GM23248 (cell line): ENCODE results near the gene CACNA1B. TPM values are rescaled to one million over a fixed set of nuclear protein-coding genes. Genes with fewer than 3 reads are reported as not detected.

Source experiments
- DNase-seq: peaks from one replicate; pipeline ENCODE4 v3.0.0-alpha.2; 2015
- H2AFZ ChIP-seq: fragments of 200-600 bp; sonication (generic); 2 replicates; pipeline ENCODE4 v1.6.1; 2016; ENCODE audit warnings: antibody characterized with exemption
- H3F3A ChIP-seq: fragments of 200-600 bp; sonication (generic); 2 replicates; pipeline ENCODE4 v1.6.1; 2016; ENCODE audit warnings: mild to moderate bottlenecking, antibody characterized with exemption, mixed run types; ENCODE audit not compliant: insufficient read depth
- H3K27ac ChIP-seq: fragments of 200-600 bp; sonication (generic); 2 replicates; pipeline ENCODE4 v1.5.1; 2016; ENCODE audit warnings: mild to moderate bottlenecking
- H3K27me3 ChIP-seq: fragments of 200-600 bp; sonication (generic); replicated peaks from 2 replicates; pipeline ENCODE4 v1.6.1; 2016; ENCODE audit warnings: mild to moderate bottlenecking; ENCODE audit not compliant: insufficient read depth
- H3K36me3 ChIP-seq: fragments of 200-600 bp; sonication (generic); 2 replicates; pipeline ENCODE4 v1.6.1; 2016; ENCODE audit warnings: low read depth, mild to moderate bottlenecking
- H3K4me1 ChIP-seq: fragments of 200-600 bp; sonication (generic); 2 replicates; pipeline ENCODE4 v1.6.1; 2016; ENCODE audit warnings: mild to moderate bottlenecking; ENCODE audit not compliant: insufficient read depth
- H3K4me2 ChIP-seq: fragments of 200-600 bp; sonication (generic); one replicate; pipeline ENCODE4 v1.6.1; 2016; ENCODE audit warnings: mild to moderate bottlenecking; ENCODE audit not compliant: unreplicated experiment
- H3K4me3 ChIP-seq: fragments of 200-600 bp; sonication (generic); 2 replicates; pipeline ENCODE4 v1.5.1; 2016; ENCODE audit warnings: mild to moderate bottlenecking
- H3K79me2 ChIP-seq: fragments of 200-600 bp; sonication (generic); 2 replicates; pipeline ENCODE4 v1.6.1; 2016; ENCODE audit warnings: mild to moderate bottlenecking; ENCODE audit not compliant: insufficient read depth
- H3K9ac ChIP-seq: fragments of 200-600 bp; sonication (generic); 2 replicates; pipeline ENCODE4 v1.6.1; 2016; ENCODE audit warnings: mild to moderate bottlenecking
- H3K9me2 ChIP-seq: fragments of 200-600 bp; sonication (generic); 2 replicates; pipeline ENCODE4 v1.6.1; 2016; ENCODE audit warnings: mixed run types, mild to moderate bottlenecking, moderate library complexity; ENCODE audit not compliant: insufficient read depth
- H3K9me3 ChIP-seq: fragments of 200-600 bp; sonication (generic); one replicate; pipeline ENCODE4 v1.6.1; 2017; ENCODE audit warnings: low read depth
- H4K20me1 ChIP-seq: fragments of 200-600 bp; sonication (generic); 2 replicates; pipeline ENCODE4 v1.6.0; 2016; ENCODE audit not compliant: insufficient read depth
- EZH2 ChIP-seq: fragments of 200-600 bp; sonication (generic); IDR thresholded peaks from 2 replicates; pipeline ENCODE4 v1.6.1; 2018; ENCODE audit warnings: antibody characterized with exemption, mild to moderate bottlenecking; ENCODE audit not compliant: insufficient read depth, poor library complexity, severe bottlenecking
- EZH2phosphoT487 ChIP-seq: fragments of 200-600 bp; sonication (generic); IDR thresholded peaks from 2 replicates; pipeline ENCODE4 v1.6.1; 2018; ENCODE audit warnings: antibody characterized with exemption, moderate library complexity, mild to moderate bottlenecking, low read depth; ENCODE audit not compliant: insufficient read depth
- WGBS, 2 experiments: methylation state at CpG; one replicate each; pipeline ENCODE4 v1.1.6; 2015 to 2017; ENCODE audit warnings: low lambda C conversion rate in 2 of 2, low coverage in 1 of 2; ENCODE audit errors: missing lambda C conversion rate in 2 of 2; 5-methylcytosine and 5-hydroxymethylcytosine counted together
- in situ Hi-C: fragments of 300-500 bp; cut with MboI; formaldehyde crosslinking; loops from 2 replicates; pipeline ENCODE4 v1.15.0; 2020
- polyA plus RNA-seq: library from polyadenylated mRNA; unstranded; fragments of >200 nt; fragmentation: Nextera tagmentation; extraction: Ambion mirVana; gene quantifications from 2 replicates; pipeline ENCODE4 v1.2.1, GENCODE V29; 2016
- total RNA-seq: library from RNA; depleted of rRNA; stranded (reverse); fragments of >200 nt; shearing (Covaris generic); gene quantifications from 2 replicates; pipeline ENCODE4 v1.2.3, GENCODE V29; 2014

CACNA1B gene
- total and polyA plus RNA-seq, 2 experiments from 2014 or later: not detected

DNA sequence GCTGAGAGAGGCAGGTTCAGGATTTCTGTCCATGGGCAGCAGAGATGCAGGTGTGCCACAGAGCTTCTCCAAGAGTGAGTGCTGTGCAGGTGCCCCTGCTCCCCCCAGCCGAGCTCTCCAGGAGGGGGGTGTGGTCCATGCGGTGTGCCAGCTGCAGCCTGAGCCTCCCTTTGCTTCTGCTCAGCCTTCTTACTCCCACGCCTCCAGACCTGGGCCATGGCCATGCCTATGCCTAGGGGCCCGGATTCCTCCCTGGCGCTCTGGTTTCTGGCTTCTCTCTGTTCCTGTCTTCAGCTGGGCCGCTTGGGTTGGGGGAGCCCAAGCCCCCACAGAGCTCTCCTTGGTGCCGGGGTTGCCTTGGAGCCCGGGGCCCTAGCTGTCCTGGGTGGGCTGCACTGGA lies 133.3 kb downstream of the CACNA1B start:
- Histone ChIP-seq H3K9ac (no peak overlapping the region), H3K27ac (no peak overlapping the region), H3K4me2 (no peak overlapping the region), H3K4me3 (no peak overlapping the region), H2AFZ (no peak overlapping the region), H3K79me2 (no peaks in the 10 kb centered on the region), H3F3A (no peaks in the 10 kb centered on the region), H3K4me1 (no peaks in the 10 kb centered on the region), H4K20me1 (no peaks in the 10 kb centered on the region), H3K9me2 (no peaks in the 10 kb centered on the region), H3K9me3 (no peaks in the 10 kb centered on the region), H3K36me3 (no peaks in the 10 kb centered on the region), H3K27me3 (no peaks in the 10 kb centered on the region)
- no peak for DNase-seq
- TF ChIP-seq EZH2: no peak
- WGBS, 2 experiments: 20 to 27% methylated on average over 8 of the region's 8 CpGs
- in situ Hi-C loops: no loop called here

DNA sequence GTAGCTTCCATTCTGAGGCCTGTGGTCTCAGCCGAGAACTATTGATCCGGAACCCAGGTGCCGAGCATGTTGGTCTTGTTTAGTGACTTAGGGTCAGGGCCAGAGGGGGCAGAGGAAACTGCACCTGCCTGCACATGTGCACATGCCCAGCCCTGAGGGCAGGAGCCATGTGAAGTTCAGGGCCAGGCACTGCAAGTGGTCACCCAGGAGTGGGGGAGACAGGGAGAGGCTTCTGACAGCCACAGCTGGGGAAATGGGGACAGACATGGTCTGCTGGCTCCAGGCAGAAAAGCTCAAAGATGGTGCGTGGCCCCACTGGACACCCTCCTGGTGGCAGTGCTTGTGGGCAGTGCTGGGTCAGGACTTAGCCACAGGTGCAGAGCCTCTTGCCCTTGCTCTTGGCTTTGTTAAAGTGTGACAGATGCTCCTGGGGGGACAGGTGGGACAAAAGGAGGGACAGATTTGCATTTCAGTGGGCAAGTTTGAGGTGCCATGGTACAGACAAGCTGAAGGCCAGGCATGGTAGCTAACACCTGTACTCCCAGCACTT lies 134.4 kb downstream of the CACNA1B start:
- Histone ChIP-seq H3K4me2 (no peak overlapping the region), H3K9ac (no peak overlapping the region), H3F3A (no peaks in the 10 kb centered on the region), H3K79me2 (no peaks in the 10 kb centered on the region), H4K20me1 (no peaks in the 10 kb centered on the region), H3K9me3 (no peaks in the 10 kb centered on the region), H3K27ac (no peak overlapping the region), H3K4me3 (no peak overlapping the region), H2AFZ (no peak overlapping the region), H3K9me2 (no peaks in the 10 kb centered on the region), H3K27me3 (no peaks in the 10 kb centered on the region), H3K4me1 (no peaks in the 10 kb centered on the region), H3K36me3 (no peaks in the 10 kb centered on the region)
- WGBS, 2 experiments: 74 to 75% methylated on average over 4 of the region's 4 CpGs
- DNase-seq: no peak
- TF ChIP-seq EZH2: no peak
- no peak for TF ChIP-seq EZH2phosphoT487
- in situ Hi-C loops: no loop called here

DNA sequence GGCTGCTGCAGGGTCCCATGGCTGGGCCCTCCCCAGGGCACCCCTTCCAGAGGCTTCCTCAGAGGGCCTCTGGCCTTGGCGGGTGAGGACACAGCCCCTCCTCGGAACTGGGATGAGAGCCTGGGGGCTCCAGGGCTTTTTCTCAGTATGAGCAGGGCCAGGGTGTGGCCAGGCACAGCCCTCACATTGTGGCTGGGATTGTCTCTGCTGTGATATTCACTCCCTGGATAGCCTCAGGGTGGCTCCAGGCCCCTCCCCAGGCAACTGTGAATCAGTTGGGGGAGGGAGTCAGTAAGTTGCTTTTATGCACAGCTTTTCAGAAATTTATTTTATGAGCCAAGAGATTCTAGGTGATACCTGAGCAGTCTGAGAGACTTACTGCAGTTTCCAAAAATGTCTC lies 135.7 kb downstream of the CACNA1B start:
- Histone ChIP-seq H3K9me2 (no peaks in the 10 kb centered on the region), H3F3A (no peaks in the 10 kb centered on the region), H3K27ac (no peak overlapping the region), H3K27me3 (no peaks in the 10 kb centered on the region), H3K4me2 (no peak overlapping the region), H3K4me3 (no peak overlapping the region), H3K4me1 (no peaks in the 10 kb centered on the region), H3K79me2 (no peaks in the 10 kb centered on the region), H3K9ac (no peak overlapping the region), H3K9me3 (no peaks in the 10 kb centered on the region), H3K36me3 (no peaks in the 10 kb centered on the region), H4K20me1 (no peaks in the 10 kb centered on the region), H2AFZ (no peak overlapping the region)
- no peak for DNase-seq
- 17 to 23% methylated on average over 2 of the region's 2 CpGs for WGBS, 2 experiments
- no peak for TF ChIP-seq EZH2
- TF ChIP-seq EZH2phosphoT487: no peak
- in situ Hi-C loops: no loop called here

DNA sequence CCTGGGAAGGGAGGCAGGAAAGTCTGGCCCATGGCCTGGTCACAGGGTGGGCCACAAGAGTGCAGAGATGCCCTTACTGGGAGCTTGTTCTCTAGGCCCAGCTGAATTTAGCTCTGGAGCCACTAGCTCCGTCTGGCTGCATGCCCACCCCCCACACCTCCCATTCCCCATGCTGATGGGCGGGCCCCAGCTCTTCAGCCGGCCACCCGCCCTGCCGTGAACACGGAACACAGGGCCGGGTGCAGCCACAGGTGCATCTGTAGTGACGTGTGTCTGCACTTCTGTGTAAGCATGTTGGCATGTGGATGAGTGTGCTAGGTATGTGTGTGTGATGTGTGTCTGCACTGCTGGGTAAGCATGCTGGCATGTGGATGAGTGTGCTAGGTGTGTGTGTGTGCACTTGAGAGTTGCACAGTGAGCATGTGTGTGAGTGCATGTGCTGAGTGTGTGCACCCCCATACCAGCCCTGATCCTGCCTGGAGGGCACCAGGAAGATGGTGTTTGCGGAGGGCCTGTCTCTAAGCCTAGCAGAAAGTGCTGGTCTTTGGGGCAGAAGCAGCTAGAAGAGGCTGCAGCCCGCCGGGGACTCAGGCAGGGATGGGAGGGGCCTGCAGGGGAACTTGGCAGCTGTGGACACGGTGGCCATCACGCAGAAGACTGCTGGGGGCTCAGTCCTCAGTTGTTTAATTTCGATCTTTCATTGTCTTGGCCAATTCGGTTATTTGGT lies 136.4 kb downstream of the CACNA1B start:
- no peaks in the 10 kb centered on the region for H3K9me3 ChIP-seq
- 33 to 38% methylated on average over 14 to 15 of the region's 15 CpGs for WGBS, 2 experiments

More for the DNA sequence above, 136.4 kb downstream of the CACNA1B start:
- Histone ChIP-seq H4K20me1 (no peaks in the 10 kb centered on the region), H3K27ac (no peak overlapping the region), H3K4me3 (no peak overlapping the region), H3K9ac (no peak overlapping the region), H3K27me3 (no peaks in the 10 kb centered on the region), H3K36me3 (no peaks in the 10 kb centered on the region), H2AFZ (no peak overlapping the region), H3K79me2 (no peaks in the 10 kb centered on the region), H3K4me1 (no peaks in the 10 kb centered on the region), H3K9me2 (no peaks in the 10 kb centered on the region), H3F3A (no peaks in the 10 kb centered on the region), H3K4me2 (no peak overlapping the region)
- no peak for DNase-seq
- in situ Hi-C loops: no loop called here
- TF ChIP-seq EZH2phosphoT487 (no peak), EZH2 (no peak)
